Smooth muscle cell (in vitro differentiated cells): ENCODE results near the gene PRKCA. TPM values are rescaled to one million over a fixed set of nuclear protein-coding genes. Genes with fewer than 3 reads are reported as not detected.

Experiments
- DNase-seq: peaks from one replicate; lab custom pipeline; 2025; ENCODE audit not compliant: unreplicated experiment; lab: John Stamatoyannopoulos, UW
- H2AFZ ChIP-seq: fragments of 200-600 bp; sonication (generic); 2 replicates; pipeline ENCODE4 v1.6.0; 2016; ENCODE audit warnings: antibody characterized with exemption, low read depth, mild to moderate bottlenecking
- H3F3A ChIP-seq: fragments of 200-600 bp; sonication (generic); 2 replicates; pipeline ENCODE4 v1.6.0; 2017; ENCODE audit warnings: antibody characterized with exemption, low read depth
- H3K27ac ChIP-seq: fragments of 200-600 bp; sonication (generic); 2 replicates; pipeline ENCODE4 v1.5.1; 2016; ENCODE audit warnings: low read depth, mild to moderate bottlenecking
- H3K27me3 ChIP-seq: fragments of 200-600 bp; sonication (generic); 2 replicates; pipeline ENCODE4 v1.6.1; 2016; ENCODE audit warnings: low read depth, mild to moderate bottlenecking
- H3K36me3 ChIP-seq: fragments of 200-600 bp; sonication (generic); 2 replicates; pipeline ENCODE4 v1.5.1; 2016; ENCODE audit warnings: low read depth
- H3K4me1 ChIP-seq: fragments of 200-600 bp; sonication (generic); 2 replicates; pipeline ENCODE4 v1.5.1; 2016; ENCODE audit warnings: low read depth
- H3K4me2 ChIP-seq: fragments of 200-600 bp; sonication (generic); 2 replicates; pipeline ENCODE4 v1.6.0; 2016; ENCODE audit warnings: mild to moderate bottlenecking
- H3K4me3 ChIP-seq: fragments of 200-600 bp; sonication (generic); 2 replicates; pipeline ENCODE4 v1.5.1; 2016; ENCODE audit warnings: mild to moderate bottlenecking
- H3K79me2 ChIP-seq: fragments of 200-600 bp; sonication (generic); 2 replicates; pipeline ENCODE4 v1.6.0; 2016; ENCODE audit warnings: low read depth, mild to moderate bottlenecking
- H3K9ac ChIP-seq: fragments of 200-600 bp; sonication (generic); 2 replicates; pipeline ENCODE4 v1.6.0; 2016; ENCODE audit warnings: low read depth
- H3K9me3 ChIP-seq: fragments of 200-600 bp; sonication (generic); replicated peaks from 2 replicates; pipeline ENCODE4 v1.5.1; 2016; ENCODE audit warnings: low read depth
- H4K20me1 ChIP-seq: fragments of 200-600 bp; sonication (generic); 2 replicates; pipeline ENCODE4 v1.6.0; 2016; ENCODE audit warnings: low read depth
- WGBS: methylation state at CpG from one replicate; pipeline ENCODE4 v1.1.7; 2016; ENCODE audit warnings: low lambda C conversion rate; 5-methylcytosine and 5-hydroxymethylcytosine counted together
- polyA plus RNA-seq: library from polyadenylated mRNA; unstranded; fragments of >200 nt; fragmentation: Nextera tagmentation; extraction: Ambion mirVana; gene quantifications from 2 replicates; pipeline ENCODE4 v1.2.1, GENCODE V29; 2016
- total RNA-seq: library from RNA; depleted of rRNA; stranded (reverse); fragments of >200 nt; gene quantifications from 2 replicates; pipeline ENCODE4 v1.2.3, GENCODE V29; 2014
- TF ChIP-seq, protein P1 (sequence below): fragments of 200-600 bp; sonication (generic); IDR thresholded peaks from 2 replicates; pipeline ENCODE4 v1.5.1; 2017; ENCODE audit warnings: borderline replicate concordance, mild to moderate bottlenecking, antibody characterized with exemption; ENCODE audit not compliant: insufficient read depth, poor library complexity, severe bottlenecking

Gene PRKCA
- total and polyA plus RNA-seq, 2 experiments from 2014 or later = 0.78 to 7.1 TPM

DNA sequence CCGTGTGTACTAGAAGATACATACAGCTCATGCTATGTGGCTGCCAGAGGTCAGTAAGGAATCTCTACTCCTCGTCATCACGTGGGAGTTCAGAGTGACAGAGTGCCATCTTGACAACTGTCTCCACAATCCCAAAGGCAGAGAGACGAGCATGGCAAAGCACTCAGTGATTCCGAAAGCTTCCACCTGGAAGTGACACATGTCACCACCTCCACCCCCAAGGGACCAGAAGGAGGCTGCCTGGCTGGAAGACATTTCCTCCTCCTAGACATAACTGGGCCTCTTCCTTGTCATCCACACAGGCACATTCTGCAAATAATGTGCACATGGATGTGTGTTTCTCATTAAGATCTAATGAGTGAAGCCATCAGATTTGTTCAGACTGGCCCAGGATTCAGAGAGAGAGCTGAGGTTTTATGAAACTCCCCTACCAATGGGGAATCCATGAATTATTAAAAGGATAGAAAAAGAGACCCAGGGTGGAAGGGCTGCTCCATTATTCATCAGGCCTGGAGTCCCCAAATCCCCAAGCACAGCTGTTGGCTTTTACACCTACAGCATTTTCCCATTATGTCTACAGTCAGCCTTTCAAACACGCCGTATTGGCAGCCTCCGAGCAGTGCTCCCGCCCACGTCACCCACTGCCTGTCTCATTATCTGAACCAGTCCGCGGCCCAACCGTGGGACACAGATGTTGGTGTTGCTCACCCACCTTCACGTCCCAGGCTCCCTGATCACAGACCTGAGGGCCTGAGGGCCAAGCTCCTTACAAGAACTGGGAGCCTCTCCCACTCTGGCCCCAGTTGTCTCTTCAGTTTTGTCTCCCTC is 529.2 kb downstream of the PRKCA start:
- no peaks in the 10 kb centered on the region for H3K4me1 ChIP-seq
- no peaks in the 10 kb centered on the region for H3K9me3 ChIP-seq
- no peak overlapping the region for H3K4me2 ChIP-seq
- no peaks in the 10 kb centered on the region for H3K36me3 ChIP-seq
- no peak overlapping the region for H2AFZ ChIP-seq
- no peak overlapping the region for H3K9ac ChIP-seq
- TF ChIP-seq, protein P1, sequence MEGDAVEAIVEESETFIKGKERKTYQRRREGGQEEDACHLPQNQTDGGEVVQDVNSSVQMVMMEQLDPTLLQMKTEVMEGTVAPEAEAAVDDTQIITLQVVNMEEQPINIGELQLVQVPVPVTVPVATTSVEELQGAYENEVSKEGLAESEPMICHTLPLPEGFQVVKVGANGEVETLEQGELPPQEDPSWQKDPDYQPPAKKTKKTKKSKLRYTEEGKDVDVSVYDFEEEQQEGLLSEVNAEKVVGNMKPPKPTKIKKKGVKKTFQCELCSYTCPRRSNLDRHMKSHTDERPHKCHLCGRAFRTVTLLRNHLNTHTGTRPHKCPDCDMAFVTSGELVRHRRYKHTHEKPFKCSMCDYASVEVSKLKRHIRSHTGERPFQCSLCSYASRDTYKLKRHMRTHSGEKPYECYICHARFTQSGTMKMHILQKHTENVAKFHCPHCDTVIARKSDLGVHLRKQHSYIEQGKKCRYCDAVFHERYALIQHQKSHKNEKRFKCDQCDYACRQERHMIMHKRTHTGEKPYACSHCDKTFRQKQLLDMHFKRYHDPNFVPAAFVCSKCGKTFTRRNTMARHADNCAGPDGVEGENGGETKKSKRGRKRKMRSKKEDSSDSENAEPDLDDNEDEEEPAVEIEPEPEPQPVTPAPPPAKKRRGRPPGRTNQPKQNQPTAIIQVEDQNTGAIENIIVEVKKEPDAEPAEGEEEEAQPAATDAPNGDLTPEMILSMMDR = no peak
- H3K4me3 ChIP-seq = no peak overlapping the region
- DNase-seq = no peak
- no peaks in the 10 kb centered on the region for H3K79me2 ChIP-seq
- H3F3A ChIP-seq = no peaks in the 10 kb centered on the region
- no peaks in the 10 kb centered on the region for H4K20me1 ChIP-seq
- 90% methylated on average over 14 of the region's 14 CpGs for WGBS
- H3K27me3 ChIP-seq = peaks cover 45% of the 10 kb centered on the region
- H3K27ac ChIP-seq = no peak overlapping the region

DNA sequence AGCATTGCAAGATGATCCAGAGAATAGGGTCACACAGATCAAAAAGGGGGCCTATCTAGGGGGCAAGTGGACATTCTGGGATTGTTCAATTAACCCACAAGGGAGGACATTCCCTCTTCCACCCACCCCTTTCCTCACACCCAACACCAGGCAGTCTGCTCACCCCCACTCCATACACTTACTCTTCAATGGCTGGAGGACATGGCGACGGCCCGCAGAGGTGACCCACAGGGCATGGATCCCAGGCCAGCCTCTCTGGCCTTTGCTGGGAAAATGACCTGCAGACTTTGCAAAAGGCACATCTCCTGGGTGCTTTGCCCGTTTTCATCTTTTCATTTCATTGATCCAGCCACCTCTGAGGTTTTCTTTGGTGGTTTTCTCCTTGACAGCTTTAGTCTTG is 530.8 kb downstream of the PRKCA start:
- Histone ChIP-seq H3K4me2 (no peak overlapping the region), H3K27me3 (peaks cover 58% of the 10 kb centered on the region), H3K4me3 (no peak overlapping the region), H3K27ac (no peak overlapping the region), H2AFZ (no peak overlapping the region), H3K9ac (no peak overlapping the region), H3K9me3 (no peaks in the 10 kb centered on the region), H3K4me1 (no peaks in the 10 kb centered on the region), H3K79me2 (no peaks in the 10 kb centered on the region), H4K20me1 (no peaks in the 10 kb centered on the region), H3F3A (no peaks in the 10 kb centered on the region), H3K36me3 (no peaks in the 10 kb centered on the region)
- TF ChIP-seq, protein P1 = no peak
- WGBS = 100% methylated on average over 4 of the region's 4 CpGs
- no peak for DNase-seq

DNA sequence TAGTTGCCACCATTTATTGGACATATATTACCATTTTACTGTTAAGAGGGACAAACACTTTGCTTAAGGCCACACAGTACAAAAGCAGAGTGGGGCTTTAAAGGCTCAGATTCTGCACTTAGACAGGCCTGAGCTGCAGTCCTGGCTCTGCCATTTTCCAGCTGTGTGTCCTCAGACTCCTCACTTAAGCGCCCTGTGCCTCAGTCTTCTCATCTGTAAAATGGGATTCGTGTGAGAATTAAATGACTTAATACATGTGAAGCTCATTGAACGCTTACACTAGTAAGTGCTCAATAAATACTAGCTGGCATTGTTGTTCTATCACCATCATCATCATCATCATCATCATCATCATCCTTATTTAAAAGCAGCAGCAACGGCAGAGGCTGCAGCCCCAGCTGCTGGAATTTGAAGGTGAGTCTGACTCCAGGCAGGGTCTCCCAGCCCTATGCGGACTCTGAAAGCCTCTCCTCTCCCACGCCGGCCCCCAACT is 532.1 kb downstream of the PRKCA start:
- H3K79me2 ChIP-seq = no peaks in the 10 kb centered on the region
- H3K4me2 ChIP-seq = no peak overlapping the region
- no peak for DNase-seq
- no peak overlapping the region for H3K27ac ChIP-seq
- no peaks in the 10 kb centered on the region for H4K20me1 ChIP-seq
- no peaks in the 10 kb centered on the region for H3K36me3 ChIP-seq
- TF ChIP-seq, protein P1 = no peak
- H3K4me1 ChIP-seq = no peaks in the 10 kb centered on the region
- H3F3A ChIP-seq = no peaks in the 10 kb centered on the region
- no peaks in the 10 kb centered on the region for H3K9me3 ChIP-seq
- no peak overlapping the region for H3K9ac ChIP-seq
- H2AFZ ChIP-seq = no peak overlapping the region
- 47% methylated on average over 7 of the region's 7 CpGs for WGBS
- no peak overlapping the region for H3K4me3 ChIP-seq
- peaks cover 62% of the 10 kb centered on the region for H3K27me3 ChIP-seq
